GM18861 (cell line): ENCODE data around the gene FHIT.

ENCODE experiments used
- ATAC-seq: cut with Tn5 transposase; IDR thresholded peaks from one replicate; pipeline ENCODE4 v1.9.1; 2021; ENCODE audit not compliant: unreplicated experiment

The FHIT gene

GRCh38 chr3:60198179-60198720, 1053.0 kb downstream of the FHIT start:
- no peak for ATAC-seq

- no peak for ATAC-seq
Observed at GRCh38 chr3:60192297-60193114, 1058.7 kb downstream of the FHIT start.

GRCh38 chr3:60190073-60190472, 1061.2 kb downstream of the FHIT start:
- ATAC-seq = no peak

- ATAC-seq = no peak
Observed at GRCh38 chr3:60189304-60189703, 1061.9 kb downstream of the FHIT start.

GRCh38 chr3:60188803-60189202, 1062.4 kb downstream of the FHIT start:
- ATAC-seq = no peak

- ATAC-seq = no peak
Observed at GRCh38 chr3:60187343-60187742, 1063.9 kb downstream of the FHIT start.

GRCh38 chr3:60186359-60186758, 1064.9 kb downstream of the FHIT start:
- ATAC-seq = no peak

GRCh38 chr3:60185161-60185560, 1066.1 kb downstream of the FHIT start:
- ATAC-seq = no peak

- ATAC-seq = no peak
Observed at GRCh38 chr3:60182697-60183096, 1068.6 kb downstream of the FHIT start.

GRCh38 chr3:60178931-60179653, 1072.2 kb downstream of the FHIT start:
- no peak for ATAC-seq

GRCh38 chr3:60177726-60178125, 1073.5 kb downstream of the FHIT start:
- ATAC-seq = no peak

GRCh38 chr3:60176614-60177013, 1074.6 kb downstream of the FHIT start:
- no peak for ATAC-seq

- ATAC-seq = no peak
Observed at GRCh38 chr3:60175680-60176079, 1075.6 kb downstream of the FHIT start.

- ATAC-seq = no peak
Observed at GRCh38 chr3:60169755-60170154, 1081.5 kb downstream of the FHIT start.

GRCh38 chr3:60167186-60167585, 1084.1 kb downstream of the FHIT start:
- no peak for ATAC-seq

- ATAC-seq = no peak
Observed at GRCh38 chr3:60160822-60161748, 1090.2 kb downstream of the FHIT start.

- ATAC-seq = no peak
Observed at GRCh38 chr3:60160111-60160821, 1091.0 kb downstream of the FHIT start.

- ATAC-seq = no peak
Observed at GRCh38 chr3:60158035-60158434, 1093.2 kb downstream of the FHIT start.

GRCh38 chr3:60154011-60154410, 1097.2 kb downstream of the FHIT start:
- ATAC-seq = no peak

GRCh38 chr3:60153221-60153999, 1097.8 kb downstream of the FHIT start:
- no peak for ATAC-seq
